Lower lobe of right lung (tissue), 2 donors: ENCODE results near the gene RIMS4. TPM values are rescaled to one million over a fixed set of nuclear protein-coding genes. Genes with fewer than 3 reads are reported as not detected.
"Not testable (repeated sequence)": the region's sequence is repeated elsewhere in the genome, so short reads cannot be mapped to it uniquely, and the experiment has no call there.

Experiments
- ATAC-seq, 2 donors: fragments of 200-7000 bp; cut with Tn5 transposase; one replicate each; pipeline ENCODE4 v1.9.1; 2020 to 2022; ENCODE audit warnings: mild to moderate bottlenecking in 2 of 2, moderate library complexity in 2 of 2
- DNase-seq: peaks from one replicate; pipeline ENCODE4 v3.0.0-alpha.2; 2020
- H3K27ac ChIP-seq: fragments of 200-600 bp; one replicate; pipeline ENCODE4 v1.8.0; 2022
- H3K27me3 ChIP-seq: fragments of 200-600 bp; one replicate; pipeline ENCODE4 v1.8.0; 2022; ENCODE audit warnings: low read depth
- H3K36me3 ChIP-seq: fragments of 200-600 bp; one replicate; pipeline ENCODE4 v1.8.0; 2022; ENCODE audit warnings: mild to moderate bottlenecking
- H3K4me1 ChIP-seq: fragments of 200-600 bp; one replicate; pipeline ENCODE4 v1.8.0; 2022
- H3K4me3 ChIP-seq: fragments of 200-600 bp; one replicate; pipeline ENCODE4 v1.8.0; 2022; ENCODE audit warnings: mild to moderate bottlenecking
- H3K9me3 ChIP-seq: fragments of 200-600 bp; one replicate; pipeline ENCODE4 v1.8.0; 2022
- intact Hi-C: fragments of 100-400 bp; cut with DNase I; formaldehyde crosslinking; loops from one replicate; pipeline ENCODE4 v1.11.0; 2022
- total RNA-seq: library from RNA; stranded (reverse); fragmentation: NEBNext Ultra II Directional; extraction: Animal tissue kit (Norgen Biotek cat#: 25700); gene quantifications from one replicate; pipeline ENCODE4 v1.2.1, GENCODE V29; 2021
- TF ChIP-seq, protein P1 (sequence below): fragments of 200-600 bp; IDR thresholded peaks from one replicate; pipeline ENCODE4 v1.8.0; 2022; ENCODE audit warnings: antibody characterized with exemption, mild to moderate bottlenecking
- donor health status: DM: no; HTN: yes; CAD: no; lungs with severe emphysema.

The RIMS4 gene
- total RNA-seq, 1 donor from 2014 or later, result 3.5 TPM

DNA sequence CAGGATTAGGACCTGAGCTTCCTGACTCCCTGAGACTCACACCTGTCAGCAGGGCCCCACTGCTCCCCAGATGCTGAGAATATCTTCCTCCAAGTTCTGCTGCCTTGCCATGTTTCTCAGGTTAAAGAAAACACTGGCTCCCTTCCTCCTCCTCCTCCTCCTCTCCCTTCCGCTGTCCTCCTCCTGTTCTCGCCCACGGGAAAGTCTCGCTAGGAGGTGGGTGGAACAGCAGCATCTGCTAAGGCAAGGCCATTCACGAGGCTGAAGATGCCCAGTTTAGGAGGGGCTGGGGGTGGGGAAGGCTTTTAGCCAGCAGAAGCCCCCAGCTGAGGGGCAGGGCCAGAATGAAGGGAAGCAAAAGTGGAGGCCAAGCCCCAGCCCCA is 40.9 kb downstream of the RIMS4 start:
- H3K27me3 ChIP-seq, result peaks cover 8% of the 10 kb centered on the region
- intact Hi-C loops, result no loop called here
- no peak for ATAC-seq
- DNase-seq, result no peak
- H3K9me3 ChIP-seq, result no peaks in the 10 kb centered on the region
- no peak overlapping the region for H3K27ac ChIP-seq
- no peaks in the 10 kb centered on the region for H3K36me3 ChIP-seq
- no peaks in the 10 kb centered on the region for H3K4me1 ChIP-seq
- TF ChIP-seq, protein P1, sequence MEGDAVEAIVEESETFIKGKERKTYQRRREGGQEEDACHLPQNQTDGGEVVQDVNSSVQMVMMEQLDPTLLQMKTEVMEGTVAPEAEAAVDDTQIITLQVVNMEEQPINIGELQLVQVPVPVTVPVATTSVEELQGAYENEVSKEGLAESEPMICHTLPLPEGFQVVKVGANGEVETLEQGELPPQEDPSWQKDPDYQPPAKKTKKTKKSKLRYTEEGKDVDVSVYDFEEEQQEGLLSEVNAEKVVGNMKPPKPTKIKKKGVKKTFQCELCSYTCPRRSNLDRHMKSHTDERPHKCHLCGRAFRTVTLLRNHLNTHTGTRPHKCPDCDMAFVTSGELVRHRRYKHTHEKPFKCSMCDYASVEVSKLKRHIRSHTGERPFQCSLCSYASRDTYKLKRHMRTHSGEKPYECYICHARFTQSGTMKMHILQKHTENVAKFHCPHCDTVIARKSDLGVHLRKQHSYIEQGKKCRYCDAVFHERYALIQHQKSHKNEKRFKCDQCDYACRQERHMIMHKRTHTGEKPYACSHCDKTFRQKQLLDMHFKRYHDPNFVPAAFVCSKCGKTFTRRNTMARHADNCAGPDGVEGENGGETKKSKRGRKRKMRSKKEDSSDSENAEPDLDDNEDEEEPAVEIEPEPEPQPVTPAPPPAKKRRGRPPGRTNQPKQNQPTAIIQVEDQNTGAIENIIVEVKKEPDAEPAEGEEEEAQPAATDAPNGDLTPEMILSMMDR, result no peak
- H3K4me3 ChIP-seq, result no peak overlapping the region

DNA sequence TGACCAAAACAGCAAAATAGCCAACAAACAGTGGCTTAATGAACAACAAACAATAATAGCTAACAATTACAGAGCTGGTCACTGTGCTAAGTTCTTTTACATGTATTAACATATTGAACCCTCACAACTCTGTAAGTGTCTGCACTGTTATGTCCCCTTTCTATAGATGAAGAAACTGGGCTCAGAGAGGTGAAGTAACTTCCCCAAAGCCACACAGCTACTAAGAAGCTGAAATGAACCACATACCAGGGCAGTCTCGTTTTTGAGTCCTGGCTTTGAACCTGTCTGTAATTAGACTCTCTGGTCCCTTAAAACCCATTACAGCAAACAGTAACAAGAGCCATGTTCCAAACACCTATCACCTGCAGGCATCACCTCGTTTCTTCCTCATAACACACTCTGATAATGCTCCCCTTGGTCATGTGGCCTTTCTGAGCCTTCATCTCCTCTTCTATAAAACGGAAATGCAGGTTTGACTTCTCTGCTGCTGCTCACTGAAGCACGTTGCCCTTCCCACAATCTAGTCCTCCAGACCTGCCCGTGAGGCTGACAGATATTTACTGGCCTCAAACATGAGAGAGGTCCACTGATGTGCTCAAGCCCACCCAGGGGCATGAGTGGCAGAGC is 41.4 kb downstream of the RIMS4 start:
- no peak for DNase-seq
- TF ChIP-seq, protein P1, result no peak
- Histone ChIP-seq H3K9me3 (no peaks in the 10 kb centered on the region), H3K4me3 (no peak overlapping the region), H3K27me3 (peaks cover 8% of the 10 kb centered on the region), H3K27ac (no peak overlapping the region), H3K36me3 (no peaks in the 10 kb centered on the region), H3K4me1 (no peaks in the 10 kb centered on the region)
- intact Hi-C loops, result no loop called here
- no peak for ATAC-seq

DNA sequence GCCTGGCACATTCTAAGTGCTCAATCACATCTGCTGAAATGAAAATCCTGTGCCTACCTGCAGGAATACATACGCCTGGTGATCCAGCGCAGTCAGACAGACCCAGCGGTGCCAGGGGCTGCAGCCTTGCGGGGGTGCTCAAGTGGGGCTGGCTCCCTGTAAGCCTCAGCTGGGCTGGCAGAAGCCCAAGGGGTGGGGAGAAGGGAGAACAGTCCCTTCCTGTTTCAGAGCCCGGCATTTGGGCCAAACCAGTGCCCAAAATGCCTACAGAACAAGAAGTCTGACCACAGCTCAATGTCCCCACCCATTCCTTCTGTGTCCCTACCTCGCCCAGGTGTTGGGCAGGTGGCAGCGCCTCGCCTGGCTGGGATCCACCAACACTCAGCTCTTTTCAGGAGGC is 42.1 kb downstream of the RIMS4 start:
- no peak for ATAC-seq
- Histone ChIP-seq H3K27me3 (peaks cover 8% of the 10 kb centered on the region), H3K4me3 (no peak overlapping the region)

DNA sequence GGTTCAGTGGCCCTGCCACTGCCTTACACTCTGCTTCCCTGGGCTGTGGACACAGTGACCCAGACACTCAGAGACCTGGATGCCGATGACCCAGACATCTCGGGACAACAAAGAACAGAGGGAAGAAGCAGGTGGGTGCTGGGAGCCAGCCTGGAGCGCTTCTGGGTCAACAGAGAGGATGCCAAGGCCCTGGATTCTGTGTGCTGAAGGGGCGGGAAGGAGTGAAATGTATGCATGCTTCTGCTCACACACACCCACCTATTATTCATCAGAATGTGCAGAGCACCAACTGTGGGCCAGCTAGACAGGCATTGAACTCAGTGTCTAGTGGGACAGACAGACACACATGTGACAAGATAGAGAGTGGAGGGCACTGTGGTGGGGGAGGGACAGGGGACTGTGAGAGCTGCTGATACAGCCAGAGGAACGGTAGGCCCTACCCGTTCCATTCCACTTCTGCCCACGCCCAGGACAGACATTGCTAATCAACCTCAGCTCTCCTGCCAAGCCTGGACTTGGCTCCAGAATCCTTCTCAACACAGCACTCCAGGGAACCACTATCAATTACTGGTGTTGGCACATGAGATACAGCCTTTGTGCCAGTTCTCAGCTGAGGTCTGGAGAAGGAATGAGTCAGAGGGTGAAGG is 44.5 kb downstream of the RIMS4 start:
- H3K9me3 ChIP-seq, result no peaks in the 10 kb centered on the region
- ATAC-seq (no peak), DNase-seq (no peak)
- H3K4me3 ChIP-seq, result no peak overlapping the region
- intact Hi-C loops, result no loop called here
- peaks cover 11% of the 10 kb centered on the region for H3K4me1 ChIP-seq
- H3K36me3 ChIP-seq, result no peaks in the 10 kb centered on the region
- TF ChIP-seq, protein P1, result no peak
- no peak overlapping the region for H3K27ac ChIP-seq
- H3K27me3 ChIP-seq, result peaks cover 3% of the 10 kb centered on the region

More for the DNA sequence above, 42.1 kb downstream of the RIMS4 start:
- no peak overlapping the region for H3K27ac ChIP-seq
- intact Hi-C loops, result no loop called here
- no peaks in the 10 kb centered on the region for H3K9me3 ChIP-seq
- TF ChIP-seq, protein P1, result no peak
- no peaks in the 10 kb centered on the region for H3K4me1 ChIP-seq
- no peaks in the 10 kb centered on the region for H3K36me3 ChIP-seq
- no peak for DNase-seq

DNA sequence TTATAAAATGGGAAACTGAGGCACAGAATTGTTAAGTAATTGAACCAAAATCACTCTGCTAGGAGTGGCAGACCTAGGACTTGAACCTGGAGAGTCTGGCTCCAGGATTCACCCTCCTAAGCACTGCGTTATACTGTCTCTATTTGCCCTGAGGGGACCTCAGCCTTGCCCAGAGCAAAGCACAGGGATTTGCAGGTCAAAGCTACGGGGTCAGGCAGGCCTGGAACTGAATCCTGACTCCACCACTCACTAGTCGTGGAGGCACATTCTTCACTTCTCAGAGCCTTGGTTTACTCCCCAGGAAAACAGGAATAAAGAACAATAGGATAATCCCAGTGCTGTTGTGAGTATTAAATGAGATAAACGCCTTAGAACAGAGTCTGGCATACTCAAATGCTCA is 45.3 kb downstream of the RIMS4 start:
- Histone ChIP-seq H3K4me1 (peaks cover 11% of the 10 kb centered on the region), H3K27ac (no peak overlapping the region), H3K9me3 (no peaks in the 10 kb centered on the region), H3K27me3 (peaks cover 3% of the 10 kb centered on the region), H3K36me3 (no peaks in the 10 kb centered on the region), H3K4me3 (no peak overlapping the region)
- intact Hi-C loops, result no loop called here
- DNase-seq (no peak), ATAC-seq (no peak)
- TF ChIP-seq, protein P1, result no peak

DNA sequence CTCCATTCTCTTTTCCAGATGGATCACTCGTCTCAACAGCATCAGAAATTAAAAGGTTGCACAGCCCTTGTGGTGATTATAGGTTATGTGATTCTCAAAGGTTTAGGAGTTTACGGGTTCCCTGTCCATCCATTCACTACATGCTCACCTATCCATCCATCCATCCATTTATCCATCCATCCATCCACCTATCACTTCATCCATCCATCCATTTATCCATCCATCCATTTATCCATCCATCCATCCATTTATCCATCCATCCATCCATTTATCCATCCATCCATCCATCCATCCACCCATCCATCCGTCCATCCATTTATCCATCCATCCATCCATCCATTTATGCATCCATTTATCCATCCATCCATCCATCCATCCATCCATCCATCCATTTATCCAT is 46.5 kb downstream of the RIMS4 start:
- H3K9me3 ChIP-seq, DNase-seq, intact Hi-C loops, H3K4me3 ChIP-seq, H3K27ac ChIP-seq, H3K27me3 ChIP-seq, ATAC-seq, H3K36me3 ChIP-seq: not testable (repeated sequence)
- peaks cover 11% of the 10 kb centered on the region for H3K4me1 ChIP-seq
